Mesothelial cell of epicardium (in vitro differentiated cells): ENCODE data around the gene FBXL12. TPM values are rescaled to one million over a fixed set of nuclear protein-coding genes. Genes with fewer than 3 reads are reported as not detected.

Experiments
- DNase-seq, 2 experiments: peaks; one replicate each; pipeline ENCODE4 v3.0.0; 2021; ENCODE audit warnings: low spot score in 2 of 2; ENCODE audit not compliant: unreplicated experiment in 2 of 2
- H3K27ac Mint-ChIP-seq: 2 replicates; pipeline ENCODE4 v1.8.0; 2021; ENCODE audit warnings: mixed read lengths
- H3K27me3 Mint-ChIP-seq: 2 replicates; pipeline ENCODE4 v1.8.0; 2021; ENCODE audit warnings: low read depth, mixed read lengths
- H3K36me3 Mint-ChIP-seq: 2 replicates; pipeline ENCODE4 v1.8.0; 2021; ENCODE audit warnings: mixed read lengths
- H3K4me1 Mint-ChIP-seq: 2 replicates; pipeline ENCODE4 v1.8.0; 2021; ENCODE audit warnings: mixed read lengths
- H3K4me3 Mint-ChIP-seq: 2 replicates; pipeline ENCODE4 v1.8.0; 2021; ENCODE audit warnings: mild to moderate bottlenecking, moderate library complexity, mixed read lengths
- H3K9me3 Mint-ChIP-seq: 2 replicates; pipeline ENCODE4 v1.8.0; 2021; ENCODE audit warnings: mixed read lengths
- total RNA-seq: library from RNA; stranded (reverse); gene quantifications from 3 replicates; pipeline ENCODE4 v1.2.1, GENCODE V29; 2021
- TF ChIP-seq, protein P1 (sequence below): fragments of 200-600 bp; sonication (generic); IDR thresholded peaks from one replicate; pipeline ENCODE4 v1.5.0; 2021; ENCODE audit warnings: antibody characterized with exemption; ENCODE audit not compliant: unreplicated experiment

The FBXL12 gene
- total RNA-seq, 1 donor from 2014 or later = 43.8 TPM

DNA sequence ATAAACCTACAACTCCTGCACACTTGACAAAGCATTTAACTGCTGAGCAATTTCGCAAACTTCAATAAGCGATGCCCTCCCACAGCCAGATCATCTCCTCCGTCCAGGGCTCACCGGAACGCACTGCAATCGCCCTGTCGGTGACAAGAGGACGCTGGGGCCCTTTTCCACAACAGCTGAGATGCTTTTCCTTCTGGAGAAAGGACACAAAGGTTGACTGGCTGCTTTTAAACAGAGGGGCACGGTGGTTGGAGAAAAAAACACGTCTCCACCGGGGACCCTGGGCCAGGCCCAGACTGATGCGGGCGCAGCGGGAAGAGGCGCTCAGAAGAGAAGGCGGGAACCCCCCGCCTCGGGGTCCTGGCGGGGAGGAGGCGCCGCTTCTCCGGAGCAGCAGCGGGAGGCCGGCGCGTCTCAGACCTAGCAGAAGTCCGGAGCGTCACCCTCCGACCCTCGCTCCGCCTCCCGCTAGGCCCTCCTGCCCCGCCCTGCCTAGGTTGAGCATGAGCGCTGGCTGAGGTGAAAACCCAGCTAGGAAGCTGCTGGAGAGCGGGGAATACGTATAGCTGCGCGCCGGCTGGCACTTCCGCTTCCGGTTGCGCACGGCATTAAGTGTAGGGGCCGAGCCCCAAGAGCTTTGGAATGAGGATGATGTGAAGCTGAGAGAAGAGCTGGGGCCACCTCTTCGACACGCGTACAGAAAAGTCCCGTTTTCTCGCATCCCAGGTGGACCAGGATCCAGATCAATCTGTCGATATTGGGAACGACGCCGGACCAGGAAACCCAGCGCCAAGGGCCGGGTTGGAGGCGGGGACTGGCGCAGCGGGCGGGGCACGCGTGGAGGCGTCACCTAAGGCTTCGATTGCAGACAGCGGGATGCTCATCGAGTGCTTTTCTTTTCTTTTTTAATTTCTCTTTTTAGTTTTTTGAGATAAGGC lies 50.4 kb downstream of the FBXL12 start, which contains the start of gene ZNF846:
Gene ZNF846, minus strand, starts transcription at position 564 of the 938 bp plus-strand sequence. CDS start 3,788 bp downstream, outside the sequence.
- H3K9me3 Mint-ChIP-seq = peaks cover 18% of the 10 kb centered on the region
- H3K27me3 Mint-ChIP-seq = no peaks in the 10 kb centered on the region
- TF ChIP-seq, protein P1, sequence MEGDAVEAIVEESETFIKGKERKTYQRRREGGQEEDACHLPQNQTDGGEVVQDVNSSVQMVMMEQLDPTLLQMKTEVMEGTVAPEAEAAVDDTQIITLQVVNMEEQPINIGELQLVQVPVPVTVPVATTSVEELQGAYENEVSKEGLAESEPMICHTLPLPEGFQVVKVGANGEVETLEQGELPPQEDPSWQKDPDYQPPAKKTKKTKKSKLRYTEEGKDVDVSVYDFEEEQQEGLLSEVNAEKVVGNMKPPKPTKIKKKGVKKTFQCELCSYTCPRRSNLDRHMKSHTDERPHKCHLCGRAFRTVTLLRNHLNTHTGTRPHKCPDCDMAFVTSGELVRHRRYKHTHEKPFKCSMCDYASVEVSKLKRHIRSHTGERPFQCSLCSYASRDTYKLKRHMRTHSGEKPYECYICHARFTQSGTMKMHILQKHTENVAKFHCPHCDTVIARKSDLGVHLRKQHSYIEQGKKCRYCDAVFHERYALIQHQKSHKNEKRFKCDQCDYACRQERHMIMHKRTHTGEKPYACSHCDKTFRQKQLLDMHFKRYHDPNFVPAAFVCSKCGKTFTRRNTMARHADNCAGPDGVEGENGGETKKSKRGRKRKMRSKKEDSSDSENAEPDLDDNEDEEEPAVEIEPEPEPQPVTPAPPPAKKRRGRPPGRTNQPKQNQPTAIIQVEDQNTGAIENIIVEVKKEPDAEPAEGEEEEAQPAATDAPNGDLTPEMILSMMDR = no peak
- H3K4me1 Mint-ChIP-seq = peaks cover 6% of the 10 kb centered on the region
- H3K27ac Mint-ChIP-seq = peak within 1 kb of the TSS; percentile 99
- peak; percentile 77 to 88 for DNase-seq
- peak within 1 kb of the TSS; percentile 90 for H3K4me3 Mint-ChIP-seq
- H3K36me3 Mint-ChIP-seq = peaks cover 31% of the 10 kb centered on the region

Other genes starting within 250 kb of the FBXL12 start
- 63.5 to 69.9 TPM (median 67.4 TPM) in 3 replicates for gene ZNF121, start 234.6 kb downstream of the FBXL12 start, total RNA-seq
- 89.8 to 99.0 TPM (median 91.9 TPM) in 3 replicates for gene ZNF561, start 197.8 kb downstream of the FBXL12 start, total RNA-seq
- gene ZNF562, start 144.0 kb downstream of the FBXL12 start, total RNA-seq = 26.1 to 30.2 TPM (median 27.0 TPM) in 3 replicates
- gene ZNF846, start 50.3 kb downstream of the FBXL12 start, total RNA-seq = 30.4 to 32.1 TPM (median 31.0 TPM) in 3 replicates
- 248 to 264 TPM (median 260 TPM) in 3 replicates for gene UBL5, start 8.8 kb upstream of the FBXL12 start, total RNA-seq
- gene PIN1, start 16.2 kb upstream of the FBXL12 start, total RNA-seq = 60.0 to 61.1 TPM (median 60.6 TPM) in 3 replicates
- gene OLFM2, start 117.4 kb upstream of the FBXL12 start, total RNA-seq = 91.7 to 100 TPM (median 99.2 TPM) in 3 replicates
- 3.3 to 4.4 TPM (median 4.0 TPM) in 3 replicates for gene COL5A3, start 191.4 kb upstream of the FBXL12 start, total RNA-seq
- gene RDH8, start 194.4 kb upstream of the FBXL12 start, total RNA-seq = not detected in 3 replicates